Islet of Langerhans (tissue), 1 donor: ENCODE data around the gene ZFP64.
"Not testable (repeated sequence)": the region's sequence is repeated elsewhere in the genome, so short reads cannot be mapped to it uniquely, and the experiment has no call there.

Experiments
- FAIRE-seq: peaks from one replicate; lab custom pipeline; 2011; peaks lifted over from hg19 to GRCh38; lab: Jason Lieb, UNC

Gene ZFP64

GRCh38 chr20:52201395-52201794 is 9.8 kb upstream of the ZFP64 start:
- FAIRE-seq = no peak

GRCh38 chr20:52200870-52201269 is 9.3 kb upstream of the ZFP64 start:
- FAIRE-seq = no peak

GRCh38 chr20:52196845-52197244 is 5.3 kb upstream of the ZFP64 start:
- no peak for FAIRE-seq

GRCh38 chr20:52193886-52194545 is 2.4 kb upstream of the ZFP64 start:
- no peak for FAIRE-seq

GRCh38 chr20:52193133-52193532 is 1.6 kb upstream of the ZFP64 start:
- FAIRE-seq = no peak

- not testable (repeated sequence) for FAIRE-seq
These were observed 1.1 kb upstream of the ZFP64 start for GRCh38 chr20:52192719-52193007.

- FAIRE-seq = no peak
These were observed 538 bp upstream of the ZFP64 start for GRCh38 chr20:52191916-52192718.

GRCh38 chr20:52190437-52191131 is 995 bp downstream of the ZFP64 start:
- FAIRE-seq = no peak

- no peak for FAIRE-seq
These were observed 9.8 kb downstream of the ZFP64 start for GRCh38 chr20:52181766-52182165.

GRCh38 chr20:52180180-52180840 is 11.3 kb downstream of the ZFP64 start:
- no peak for FAIRE-seq

GRCh38 chr20:52179331-52180179 is 12.0 kb downstream of the ZFP64 start:
- FAIRE-seq = no peak

- FAIRE-seq = no peak
These were observed 12.9 kb downstream of the ZFP64 start for GRCh38 chr20:52178691-52179090.

GRCh38 chr20:52175840-52176239 is 15.7 kb downstream of the ZFP64 start:
- FAIRE-seq = no peak

GRCh38 chr20:52172392-52173047 is 19.1 kb downstream of the ZFP64 start:
- FAIRE-seq = no peak

- no peak for FAIRE-seq
These were observed 20.6 kb downstream of the ZFP64 start for GRCh38 chr20:52171025-52171424.

GRCh38 chr20:52168116-52168515 is 23.5 kb downstream of the ZFP64 start:
- no peak for FAIRE-seq

GRCh38 chr20:52167232-52167840 is 24.2 kb downstream of the ZFP64 start:
- no peak for FAIRE-seq

- FAIRE-seq = no peak
These were observed 25.4 kb downstream of the ZFP64 start for GRCh38 chr20:52166150-52166549.

GRCh38 chr20:52160621-52161204 is 30.9 kb downstream of the ZFP64 start:
- FAIRE-seq = no peak

GRCh38 chr20:52160049-52160570 is 31.5 kb downstream of the ZFP64 start:
- FAIRE-seq = no peak
